Peyer's patch (tissue), 4 donors: ENCODE data around the gene CDKL5.

Source experiments
- POLR2A ChIP-seq, 2 donors: fragments of 450-650 bp; IDR thresholded peaks; one replicate each; pipeline ENCODE4 v1.5.1; 2017; ENCODE audit warnings: antibody characterized with exemption in 2 of 2, mild to moderate bottlenecking in 2 of 2, moderate library complexity in 2 of 2
- TF ChIP-seq, protein P1 (sequence below), 6 experiments: fragments of 450-650 bp in 4 of 6; fragments of 200-600 bp in 2 of 6; sonication (generic) in 1 of 6; IDR thresholded peaks; one replicate each; pipeline ENCODE4 v1.5.1; 2017 to 2019; ENCODE audit warnings: antibody characterized with exemption in 6 of 6, mild to moderate bottlenecking in 3 of 6, moderate library complexity in 1 of 6

DNA sequence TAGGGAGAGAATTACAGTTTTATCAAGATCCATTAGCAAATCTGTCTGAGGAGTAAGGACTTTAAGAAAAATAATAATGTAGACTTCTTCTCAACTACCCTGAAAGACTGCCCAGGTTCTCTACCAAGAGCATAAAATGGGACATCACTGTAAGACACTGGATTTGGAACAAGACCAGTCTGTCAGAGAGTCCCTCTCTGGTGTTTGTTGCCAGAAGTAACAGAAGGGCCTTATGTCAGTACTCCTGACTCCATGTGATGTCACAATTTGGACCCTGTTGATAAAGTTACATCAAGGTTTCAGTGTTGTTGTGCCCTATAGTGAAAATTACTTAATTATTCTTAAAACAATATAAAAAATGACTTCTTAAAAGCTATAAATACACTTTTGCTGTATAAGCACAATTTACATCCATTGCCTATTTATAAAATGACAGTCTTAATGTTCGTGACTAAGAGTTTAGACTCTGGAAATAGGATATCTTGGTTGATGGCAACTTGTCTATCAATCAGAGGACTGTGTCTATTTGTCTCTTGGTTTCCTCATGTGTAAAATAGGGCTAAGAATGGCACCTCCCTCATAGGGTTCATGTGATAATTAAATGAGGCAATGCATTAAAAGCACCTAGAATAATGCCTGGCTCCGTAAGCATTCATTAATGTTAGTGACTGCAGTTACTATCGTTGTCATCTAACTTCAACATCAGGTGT is 188.7 kb downstream of the CDKL5 start:
- TF ChIP-seq, protein P1, sequence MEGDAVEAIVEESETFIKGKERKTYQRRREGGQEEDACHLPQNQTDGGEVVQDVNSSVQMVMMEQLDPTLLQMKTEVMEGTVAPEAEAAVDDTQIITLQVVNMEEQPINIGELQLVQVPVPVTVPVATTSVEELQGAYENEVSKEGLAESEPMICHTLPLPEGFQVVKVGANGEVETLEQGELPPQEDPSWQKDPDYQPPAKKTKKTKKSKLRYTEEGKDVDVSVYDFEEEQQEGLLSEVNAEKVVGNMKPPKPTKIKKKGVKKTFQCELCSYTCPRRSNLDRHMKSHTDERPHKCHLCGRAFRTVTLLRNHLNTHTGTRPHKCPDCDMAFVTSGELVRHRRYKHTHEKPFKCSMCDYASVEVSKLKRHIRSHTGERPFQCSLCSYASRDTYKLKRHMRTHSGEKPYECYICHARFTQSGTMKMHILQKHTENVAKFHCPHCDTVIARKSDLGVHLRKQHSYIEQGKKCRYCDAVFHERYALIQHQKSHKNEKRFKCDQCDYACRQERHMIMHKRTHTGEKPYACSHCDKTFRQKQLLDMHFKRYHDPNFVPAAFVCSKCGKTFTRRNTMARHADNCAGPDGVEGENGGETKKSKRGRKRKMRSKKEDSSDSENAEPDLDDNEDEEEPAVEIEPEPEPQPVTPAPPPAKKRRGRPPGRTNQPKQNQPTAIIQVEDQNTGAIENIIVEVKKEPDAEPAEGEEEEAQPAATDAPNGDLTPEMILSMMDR (IDR thresholded peaks at IDR 0.05), result no peak
- TF ChIP-seq POLR2A (IDR thresholded peaks at IDR 0.05), result no peak
